ENCODE results near the gene PARD6G. TPM values are rescaled to one million over a fixed set of nuclear protein-coding genes. Genes with fewer than 3 reads are reported as not detected.
"Not testable (repeated sequence)": the region's sequence is repeated elsewhere in the genome, so short reads cannot be mapped to it uniquely, and the experiment has no call there.

Gene PARD6G
- total and polyA plus RNA-seq, 7 donors: 0.22 to 1.5 (median 1.1) TPM

DNA sequence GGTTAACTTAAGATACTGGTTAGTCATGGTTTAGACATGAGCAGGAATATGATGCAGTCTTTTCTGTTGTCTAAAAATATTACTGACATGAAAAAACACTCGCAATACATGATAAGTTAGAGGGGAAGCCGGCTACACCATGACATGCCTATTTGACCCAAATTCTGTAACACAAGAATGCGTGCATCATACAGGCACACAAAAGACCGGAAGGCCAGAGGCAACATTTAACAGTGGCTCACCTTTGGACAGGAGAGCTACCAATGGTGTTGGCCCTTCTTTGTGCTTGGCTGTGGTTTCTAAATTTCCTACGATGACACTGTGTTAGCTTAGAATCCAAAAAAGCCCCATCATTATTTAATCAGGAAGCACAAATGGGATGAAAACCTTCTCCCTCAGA lies 4.1 kb downstream of the PARD6G start:
- no peak overlapping the region for H3K4me3 ChIP-seq
- 80 to 84% (median 80%) methylated on average over 5 of the region's 5 CpGs for WGBS, 3 donors
- no peaks in the 10 kb centered on the region for H3K4me1 ChIP-seq
- H3K9me3 ChIP-seq: no peaks in the 10 kb centered on the region
- H3K27ac ChIP-seq: no peak overlapping the region
- no peaks in the 10 kb centered on the region for H3K36me3 ChIP-seq (ENCODE audit: insufficient read depth in 1 of 2, low read depth in 1 of 2)
- intact Hi-C loops (cut with DNase I): no loop called here
- ATAC-seq: no peak
- no peaks in the 10 kb centered on the region for H3K27me3 ChIP-seq (ENCODE audit: insufficient read depth in 3 of 3, low read length in 2 of 3)
- TF ChIP-seq, protein P1, sequence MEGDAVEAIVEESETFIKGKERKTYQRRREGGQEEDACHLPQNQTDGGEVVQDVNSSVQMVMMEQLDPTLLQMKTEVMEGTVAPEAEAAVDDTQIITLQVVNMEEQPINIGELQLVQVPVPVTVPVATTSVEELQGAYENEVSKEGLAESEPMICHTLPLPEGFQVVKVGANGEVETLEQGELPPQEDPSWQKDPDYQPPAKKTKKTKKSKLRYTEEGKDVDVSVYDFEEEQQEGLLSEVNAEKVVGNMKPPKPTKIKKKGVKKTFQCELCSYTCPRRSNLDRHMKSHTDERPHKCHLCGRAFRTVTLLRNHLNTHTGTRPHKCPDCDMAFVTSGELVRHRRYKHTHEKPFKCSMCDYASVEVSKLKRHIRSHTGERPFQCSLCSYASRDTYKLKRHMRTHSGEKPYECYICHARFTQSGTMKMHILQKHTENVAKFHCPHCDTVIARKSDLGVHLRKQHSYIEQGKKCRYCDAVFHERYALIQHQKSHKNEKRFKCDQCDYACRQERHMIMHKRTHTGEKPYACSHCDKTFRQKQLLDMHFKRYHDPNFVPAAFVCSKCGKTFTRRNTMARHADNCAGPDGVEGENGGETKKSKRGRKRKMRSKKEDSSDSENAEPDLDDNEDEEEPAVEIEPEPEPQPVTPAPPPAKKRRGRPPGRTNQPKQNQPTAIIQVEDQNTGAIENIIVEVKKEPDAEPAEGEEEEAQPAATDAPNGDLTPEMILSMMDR (IDR thresholded peaks at IDR 0.05): no peak
- no peak for DNase-seq

DNA sequence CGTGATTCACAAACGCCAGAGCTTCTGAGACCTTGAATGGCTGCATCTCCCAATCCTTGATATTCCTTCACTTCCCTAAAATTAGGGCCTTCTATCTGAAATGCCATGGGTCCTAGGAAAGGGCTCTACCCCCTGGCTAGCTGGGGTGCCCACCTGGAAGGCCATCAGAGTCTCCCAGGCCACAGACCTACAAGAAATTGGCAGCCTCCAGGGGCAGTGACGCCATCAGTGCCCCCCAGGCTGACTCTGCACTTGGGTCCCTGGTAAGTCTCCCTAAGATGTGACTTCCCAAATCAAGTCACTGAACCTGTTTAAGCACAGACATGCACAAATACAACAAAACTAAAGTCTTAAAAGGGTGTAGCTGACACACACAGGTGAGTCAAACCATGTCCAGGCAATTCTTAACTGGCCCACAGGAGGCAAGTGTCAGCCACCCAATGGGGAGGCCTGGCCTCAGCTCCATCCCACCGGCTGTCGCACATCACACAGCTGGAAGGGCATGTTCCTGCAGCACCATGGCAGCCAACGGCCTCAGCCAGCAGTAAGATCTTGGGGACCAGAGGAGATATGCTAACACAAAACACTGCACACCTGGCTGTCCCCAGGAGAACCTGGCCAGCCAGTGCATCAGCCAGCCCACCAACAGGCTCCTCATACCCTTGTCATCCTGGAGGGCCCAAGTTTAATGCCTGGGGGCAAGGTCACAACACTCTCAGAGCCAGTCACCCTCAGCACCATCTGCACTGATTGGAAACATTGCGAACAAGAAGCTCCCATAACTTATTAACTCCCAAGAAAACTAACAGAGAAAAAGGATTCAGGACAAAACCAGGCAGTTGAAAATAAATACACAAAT lies 5.2 kb downstream of the PARD6G start:
- no peaks in the 10 kb centered on the region for H3K27me3 ChIP-seq (ENCODE audit: insufficient read depth in 3 of 3, low read length in 2 of 3)
- TF ChIP-seq, protein P1 (IDR thresholded peaks at IDR 0.05): no peak
- H3K4me3 ChIP-seq: no peak overlapping the region
- no peaks in the 10 kb centered on the region for H3K9me3 ChIP-seq
- intact Hi-C loops (cut with DNase I): no loop called here
- H3K36me3 ChIP-seq (ENCODE audit: insufficient read depth in 1 of 2, low read depth in 1 of 2): no peaks in the 10 kb centered on the region
- H3K27ac ChIP-seq: no peak overlapping the region
- no peaks in the 10 kb centered on the region for H3K4me1 ChIP-seq
- no peak for ATAC-seq
- no peak for DNase-seq
- WGBS, 3 donors: 85 to 92% (median 87%) methylated on average over 7 of the region's 7 CpGs

DNA sequence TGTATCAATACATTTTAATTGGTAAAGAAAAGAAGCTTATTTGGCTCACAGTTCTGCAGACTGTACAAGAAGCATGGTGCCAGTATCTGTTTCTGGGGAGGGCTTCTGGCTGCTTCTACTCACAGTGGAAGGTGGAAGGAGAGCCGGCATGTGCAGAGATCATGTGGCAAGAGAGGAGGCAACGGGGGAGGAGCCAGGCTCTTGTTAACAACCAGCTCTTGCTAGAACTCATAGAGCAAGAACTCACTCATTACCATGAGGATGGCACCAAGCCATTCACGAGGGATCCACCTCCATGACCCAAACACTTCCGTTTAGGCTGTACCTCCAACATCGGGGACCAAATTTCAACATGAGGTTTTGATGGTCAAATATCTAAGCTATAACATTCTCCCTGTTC lies 7.5 kb downstream of the PARD6G start:
- DNase-seq (no peak), ATAC-seq (no peak)
- 63 to 73% (median 68%) methylated on average over 5 of the region's 5 CpGs for WGBS, 3 donors
- H3K9me3 ChIP-seq: no peaks in the 10 kb centered on the region
- H3K4me1 ChIP-seq: no peaks in the 10 kb centered on the region
- no peak overlapping the region for H3K27ac ChIP-seq
- no peak overlapping the region for H3K4me3 ChIP-seq
- intact Hi-C loops (cut with DNase I): no loop called here
- TF ChIP-seq, protein P1 (IDR thresholded peaks at IDR 0.05): no peak
- no peaks in the 10 kb centered on the region for H3K27me3 ChIP-seq (ENCODE audit: insufficient read depth in 3 of 3, low read length in 2 of 3)
- no peaks in the 10 kb centered on the region for H3K36me3 ChIP-seq (ENCODE audit: insufficient read depth in 1 of 2, low read depth in 1 of 2)

DNA sequence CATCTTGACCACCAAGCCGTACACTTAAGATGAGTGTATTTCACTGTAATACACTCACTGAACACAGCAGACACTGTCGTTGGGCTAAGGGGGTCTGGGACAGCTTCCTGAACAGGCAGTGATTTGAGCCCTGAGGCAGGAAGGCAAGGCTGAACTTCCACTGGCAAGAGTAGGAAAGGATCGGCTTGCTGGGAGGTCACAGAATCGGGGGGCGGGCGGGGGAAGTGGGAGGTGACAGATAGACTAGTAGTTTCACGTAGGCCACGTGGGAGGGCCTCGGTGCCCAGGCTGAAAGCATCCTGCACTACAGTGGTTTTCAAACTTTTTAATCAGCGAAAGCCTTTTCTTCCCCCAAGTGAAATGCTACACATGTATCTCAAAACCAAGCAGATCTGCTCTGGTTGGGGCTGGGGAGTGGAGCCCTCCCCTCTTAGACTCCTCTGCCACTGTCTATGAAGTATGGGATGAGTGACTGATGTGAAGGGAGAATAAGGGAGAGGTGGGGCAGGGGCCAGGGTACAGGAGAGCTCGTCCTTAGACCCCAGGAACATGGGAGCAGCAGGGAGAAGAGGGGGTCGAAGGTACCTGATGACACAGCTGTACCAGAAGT lies 8.6 kb downstream of the PARD6G start:
- Histone ChIP-seq H3K4me3 (no peak overlapping the region), H3K27me3 (ENCODE audit: insufficient read depth in 3 of 3, low read length in 2 of 3) (no peaks in the 10 kb centered on the region), H3K4me1 (no peaks in the 10 kb centered on the region), H3K36me3 (ENCODE audit: insufficient read depth in 1 of 2, low read depth in 1 of 2) (no peaks in the 10 kb centered on the region), H3K9me3 (no peaks in the 10 kb centered on the region), H3K27ac (no peak overlapping the region)
- no peak for ATAC-seq
- DNase-seq: no peak
- WGBS, 3 donors: 82 to 90% (median 84%) methylated on average over 12 of the region's 12 CpGs
- TF ChIP-seq, protein P1 (IDR thresholded peaks at IDR 0.05): no peak
- intact Hi-C loops (cut with DNase I): no loop called here

DNA sequence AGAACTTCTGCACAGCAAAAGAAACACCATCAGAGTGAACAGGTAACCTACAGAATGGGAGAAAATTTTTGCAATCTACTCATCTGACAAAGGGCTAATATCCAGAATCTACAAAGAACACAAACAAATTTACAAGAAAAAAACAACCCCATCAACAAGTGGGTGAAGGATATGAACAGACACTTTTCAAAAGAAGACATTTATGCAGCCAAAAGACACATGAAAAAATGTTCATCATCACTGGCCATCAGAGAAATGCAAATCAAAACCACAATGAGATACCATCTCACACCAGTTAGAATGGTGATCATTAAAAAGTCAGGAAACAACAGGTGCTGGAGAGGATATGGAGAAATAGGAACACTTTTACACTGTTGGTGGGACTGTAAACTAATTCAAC lies 9.8 kb downstream of the PARD6G start:
- H3K9me3 ChIP-seq; H3K4me3 ChIP-seq; H3K27ac ChIP-seq; H3K27me3 ChIP-seq (ENCODE audit: insufficient read depth in 3 of 3, low read length in 2 of 3); ATAC-seq; H3K4me1 ChIP-seq; DNase-seq; intact Hi-C loops (cut with DNase I); H3K36me3 ChIP-seq (ENCODE audit: insufficient read depth in 1 of 2, low read depth in 1 of 2): not testable (repeated sequence)
